GM23338 (cell line): ENCODE measurements around the gene MAN1C1. TPM values are rescaled to one million over a fixed set of nuclear protein-coding genes. Genes with fewer than 3 reads are reported as not detected.

Experiments
- ATAC-seq: fragments of 200-7000 bp; cut with Tn5 transposase; 3 replicates; pipeline ENCODE4 v1.9.1; 2020
- DNase-seq: peaks from one replicate; pipeline ENCODE4 v3.0.0-alpha.2; 2015; ENCODE audit warnings: low spot score
- H2AFZ ChIP-seq: fragments of 200-600 bp; sonication (generic); 2 replicates; pipeline ENCODE4 v1.8.0; 2016; ENCODE audit warnings: antibody characterized with exemption, mild to moderate bottlenecking, moderate library complexity
- H3F3A ChIP-seq: fragments of 200-600 bp; sonication (generic); replicated peaks from 2 replicates; pipeline ENCODE4 v1.8.0; 2017; ENCODE audit warnings: antibody characterized with exemption, mixed run types, low read depth
- H3K27ac ChIP-seq: fragments of 200-600 bp; sonication (generic); 2 replicates; pipeline ENCODE4 v1.6.1; 2016; ENCODE audit warnings: low read depth
- H3K27me3 ChIP-seq: fragments of 200-600 bp; sonication (generic); 2 replicates; pipeline ENCODE4 v1.8.0; 2016; ENCODE audit warnings: mild to moderate bottlenecking, mixed run types, moderate library complexity; ENCODE audit not compliant: insufficient read depth
- H3K36me3 ChIP-seq: fragments of 200-600 bp; sonication (generic); 2 replicates; pipeline ENCODE4 v1.8.0; 2016; ENCODE audit warnings: mild to moderate bottlenecking; ENCODE audit not compliant: insufficient read depth
- H3K4me1 ChIP-seq: fragments of 200-600 bp; sonication (generic); 2 replicates; pipeline ENCODE4 v1.8.0; 2016; ENCODE audit warnings: mild to moderate bottlenecking, moderate library complexity; ENCODE audit not compliant: insufficient read depth
- H3K4me2 ChIP-seq: fragments of 200-600 bp; sonication (generic); 2 replicates; pipeline ENCODE4 v1.7.1; 2017; ENCODE audit warnings: mixed run types
- H3K4me3 ChIP-seq: fragments of 200-600 bp; sonication (generic); 2 replicates; pipeline ENCODE4 v1.6.1; 2016; ENCODE audit warnings: mixed run types
- H3K79me2 ChIP-seq: fragments of 200-600 bp; sonication (generic); replicated peaks from 2 replicates; pipeline ENCODE4 v1.8.0; 2017; ENCODE audit warnings: mild to moderate bottlenecking; ENCODE audit not compliant: insufficient read depth
- H3K9me2 ChIP-seq: fragments of 200-600 bp; sonication (generic); 2 replicates; pipeline ENCODE4 v1.8.0; 2017; ENCODE audit not compliant: insufficient read depth
- H4K20me1 ChIP-seq: fragments of 200-600 bp; sonication (generic); replicated peaks from 2 replicates; pipeline ENCODE4 v1.8.0; 2017; ENCODE audit warnings: mild to moderate bottlenecking; ENCODE audit not compliant: insufficient read depth
- H3K27ac Mint-ChIP-seq: 2 replicates; pipeline ENCODE4 v1.8.0; 2020; ENCODE audit warnings: inconsistent platforms, mild to moderate bottlenecking, moderate library complexity, mixed read lengths
- H3K27me3 Mint-ChIP-seq: 3 replicates; pipeline ENCODE4 v1.8.0; 2022; ENCODE audit warnings: low read depth, mild to moderate bottlenecking, moderate library complexity, mixed read lengths, inconsistent platforms; ENCODE audit not compliant: insufficient read depth, poor library complexity
- H3K36me3 Mint-ChIP-seq: 3 replicates; pipeline ENCODE4 v1.8.0; 2021; ENCODE audit warnings: low read depth, mild to moderate bottlenecking, inconsistent platforms, moderate library complexity, mixed read lengths
- H3K4me1 Mint-ChIP-seq: 3 replicates; pipeline ENCODE4 v1.8.0; 2020; ENCODE audit warnings: mild to moderate bottlenecking, inconsistent platforms, mixed read lengths
- H3K4me3 Mint-ChIP-seq: 3 replicates; pipeline ENCODE4 v1.8.0; 2021; ENCODE audit warnings: moderate library complexity, mild to moderate bottlenecking, inconsistent platforms, mixed read lengths
- H3K9me3 Mint-ChIP-seq: 3 replicates; pipeline ENCODE4 v1.8.0; 2020; ENCODE audit warnings: moderate library complexity, mild to moderate bottlenecking, inconsistent platforms, mixed read lengths
- CREB1 ChIP-seq: fragments of 250-450 bp; sonication (Bioruptor Pico); IDR thresholded peaks from 2 replicates; pipeline ENCODE4 v1.5.0; 2020; ENCODE audit warnings: low read depth, mild to moderate bottlenecking, moderate library complexity
- EZH2 ChIP-seq: fragments of 200-600 bp; sonication (generic); IDR thresholded peaks from one replicate; pipeline ENCODE4 v1.8.0; 2017; ENCODE audit warnings: antibody characterized with exemption, mild to moderate bottlenecking, low read depth; ENCODE audit not compliant: unreplicated experiment
- EZH2phosphoT487 ChIP-seq: fragments of 200-600 bp; sonication (generic); IDR thresholded peaks from one replicate; pipeline ENCODE4 v1.8.1; 2018; ENCODE audit warnings: antibody characterized with exemption; ENCODE audit not compliant: unreplicated experiment
- JUNB ChIP-seq: IDR thresholded peaks from one replicate; pipeline ENCODE4 v1.6.1; 2016; ENCODE audit warnings: antibody characterized with exemption; ENCODE audit not compliant: unreplicated experiment
- NANOG ChIP-seq: IDR thresholded peaks from 2 replicates; pipeline ENCODE4 v1.6.1; 2016; ENCODE audit warnings: antibody characterized with exemption, borderline replicate concordance
- POLR2AphosphoS5 ChIP-seq: IDR thresholded peaks from 2 replicates; pipeline ENCODE4 v1.6.1; 2016; ENCODE audit warnings: antibody characterized with exemption, low read depth
- REST ChIP-seq: IDR thresholded peaks from one replicate; pipeline ENCODE4 v1.6.1; 2018; ENCODE audit warnings: antibody characterized with exemption; ENCODE audit not compliant: unreplicated experiment
- ZNF114 ChIP-seq: fragments of 250-450 bp; sonication (Bioruptor Pico); IDR thresholded peaks from 2 replicates; pipeline ENCODE4 v1.5.0; 2020; ENCODE audit warnings: mild to moderate bottlenecking, moderate library complexity
- ZNF331 ChIP-seq: fragments of 250-450 bp; sonication (Bioruptor Pico); IDR thresholded peaks from 2 replicates; pipeline ENCODE4 v1.5.0; 2020; ENCODE audit warnings: low read depth, mild to moderate bottlenecking, moderate library complexity
- polyA plus RNA-seq: library from polyadenylated mRNA; unstranded; fragments of >200 nt; fragmentation: Nextera tagmentation; extraction: Ambion mirVana; gene quantifications from 2 replicates; pipeline ENCODE4 v1.2.1, GENCODE V29; 2016
- total RNA-seq: library from RNA; depleted of rRNA; stranded (reverse); fragments of >200 nt; shearing (Covaris generic); gene quantifications from 2 replicates; pipeline ENCODE4 v1.2.3, GENCODE V29; 2014
- TF ChIP-seq, protein P1 (sequence below): IDR thresholded peaks from 2 replicates; pipeline ENCODE4 v1.6.1; 2016; ENCODE audit warnings: antibody characterized with exemption
- TF ChIP-seq, protein P2 (sequence below): fragments of 250-450 bp; sonication (Bioruptor Pico); IDR thresholded peaks from 2 replicates; pipeline ENCODE4 v1.5.0; 2020; ENCODE audit warnings: mild to moderate bottlenecking, moderate library complexity

The MAN1C1 gene
- total and polyA plus RNA-seq, 2 experiments from 2014 or later: 5.4 to 13.6 TPM

DNA sequence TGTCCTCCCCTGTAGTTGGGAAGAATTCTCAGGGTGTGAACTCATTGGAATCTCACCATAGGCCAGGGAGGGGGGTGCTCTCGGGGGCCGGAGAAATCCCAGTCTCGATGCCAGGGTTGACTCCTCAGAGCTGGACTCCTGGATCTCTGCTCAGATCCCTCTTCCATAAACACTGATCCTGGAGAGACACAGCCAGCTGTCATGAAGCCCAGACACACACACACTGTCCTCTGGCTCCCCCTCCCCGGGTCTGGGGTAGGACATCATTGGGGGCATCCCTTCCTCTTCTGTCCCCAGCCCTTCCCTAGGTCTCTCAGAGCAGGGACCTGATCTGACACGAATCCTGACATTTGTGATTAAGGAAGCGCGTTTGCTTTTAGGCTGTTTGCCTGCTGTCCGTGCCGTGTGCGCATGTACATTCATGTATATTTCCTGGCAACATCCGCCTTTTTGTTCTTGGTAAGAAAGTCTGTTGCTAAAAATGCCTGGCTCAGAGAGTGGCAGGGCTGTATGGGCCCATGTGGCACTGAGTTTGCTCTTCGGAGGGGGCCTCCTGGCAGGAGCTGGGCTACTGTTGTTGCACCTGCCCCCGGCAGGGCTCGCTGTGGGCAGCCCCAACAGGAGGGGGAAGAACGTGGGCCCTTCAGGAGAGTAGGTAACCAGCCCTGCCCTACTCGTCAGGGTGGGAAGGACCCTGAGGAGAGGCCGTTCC is 138.0 kb downstream of the MAN1C1 start (continued):
- TF ChIP-seq, protein P1, sequence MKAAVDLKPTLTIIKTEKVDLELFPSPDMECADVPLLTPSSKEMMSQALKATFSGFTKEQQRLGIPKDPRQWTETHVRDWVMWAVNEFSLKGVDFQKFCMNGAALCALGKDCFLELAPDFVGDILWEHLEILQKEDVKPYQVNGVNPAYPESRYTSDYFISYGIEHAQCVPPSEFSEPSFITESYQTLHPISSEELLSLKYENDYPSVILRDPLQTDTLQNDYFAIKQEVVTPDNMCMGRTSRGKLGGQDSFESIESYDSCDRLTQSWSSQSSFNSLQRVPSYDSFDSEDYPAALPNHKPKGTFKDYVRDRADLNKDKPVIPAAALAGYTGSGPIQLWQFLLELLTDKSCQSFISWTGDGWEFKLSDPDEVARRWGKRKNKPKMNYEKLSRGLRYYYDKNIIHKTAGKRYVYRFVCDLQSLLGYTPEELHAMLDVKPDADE: no peak

DNA sequence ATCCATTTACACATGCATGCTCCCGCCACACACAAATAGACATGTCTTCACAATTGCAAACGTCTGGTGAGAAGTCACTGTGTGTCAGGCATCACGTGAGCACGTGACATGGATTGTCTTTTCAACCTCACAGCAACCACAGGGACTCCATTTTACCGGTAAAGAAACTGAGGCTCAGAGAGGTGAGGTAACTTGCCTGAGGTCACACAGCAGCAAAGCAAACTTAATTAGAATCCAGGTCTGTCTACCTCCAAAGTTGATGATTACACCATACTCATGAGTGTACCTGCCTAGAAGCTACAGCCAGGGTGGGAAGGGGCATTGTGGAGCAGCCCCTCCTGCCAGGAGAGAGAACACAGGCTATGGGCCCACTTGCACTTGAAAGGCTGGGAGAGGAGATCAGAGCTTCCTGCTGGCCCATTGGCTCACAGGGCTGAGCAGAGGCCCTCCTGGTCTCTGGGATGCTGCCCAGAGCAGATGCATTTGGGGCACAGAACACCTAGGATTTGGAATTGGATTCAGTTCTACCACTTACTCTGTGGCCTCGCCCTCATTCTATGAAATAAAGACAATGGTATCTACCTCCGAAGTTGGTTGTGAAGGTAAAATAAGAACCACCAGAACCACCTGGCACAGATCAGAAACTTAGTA is 139.0 kb downstream of the MAN1C1 start:
- no peak overlapping the region for H3K4me3 ChIP-seq
- no peaks in the 10 kb centered on the region for H3K9me2 ChIP-seq
- H2AFZ ChIP-seq: no peak overlapping the region
- Mint-ChIP-seq H3K27me3 (peaks cover 9% of the 10 kb centered on the region), H3K9me3 (no peaks in the 10 kb centered on the region; the same call in 2 of the 3 replicates), H3K4me3 (no peak overlapping the region; the same call in 2 of the 3 replicates), H3K4me1 (peaks cover 39% of the 10 kb centered on the region), H3K27ac (no peak overlapping the region), H3K36me3 (no peaks in the 10 kb centered on the region; the same call in 2 of the 3 replicates)
- no peak overlapping the region for H3K4me2 ChIP-seq
- ATAC-seq (no peak), DNase-seq (no peak)
- no peaks in the 10 kb centered on the region for H3K36me3 ChIP-seq
- no peaks in the 10 kb centered on the region for H3K27me3 ChIP-seq
- H3K27ac ChIP-seq: no peak overlapping the region
- no peaks in the 10 kb centered on the region for H4K20me1 ChIP-seq
- 0 out of 2 replicates have a peak, but pooled peaks cover 12% of the 10 kb centered on the region for H3K4me1 ChIP-seq
- no peaks in the 10 kb centered on the region for H3F3A ChIP-seq
- H3K79me2 ChIP-seq: no peaks in the 10 kb centered on the region
- TF ChIP-seq JUNB: no peak
- no peak for TF ChIP-seq POLR2AphosphoS5
- no peak for TF ChIP-seq REST
- TF ChIP-seq ZNF331 (CRISPR knock-in tag): no peak
- no peak for TF ChIP-seq ZNF114 (CRISPR knock-in tag)
- no peak for TF ChIP-seq EZH2
- TF ChIP-seq, protein P1: no peak
- TF ChIP-seq, protein P2, sequence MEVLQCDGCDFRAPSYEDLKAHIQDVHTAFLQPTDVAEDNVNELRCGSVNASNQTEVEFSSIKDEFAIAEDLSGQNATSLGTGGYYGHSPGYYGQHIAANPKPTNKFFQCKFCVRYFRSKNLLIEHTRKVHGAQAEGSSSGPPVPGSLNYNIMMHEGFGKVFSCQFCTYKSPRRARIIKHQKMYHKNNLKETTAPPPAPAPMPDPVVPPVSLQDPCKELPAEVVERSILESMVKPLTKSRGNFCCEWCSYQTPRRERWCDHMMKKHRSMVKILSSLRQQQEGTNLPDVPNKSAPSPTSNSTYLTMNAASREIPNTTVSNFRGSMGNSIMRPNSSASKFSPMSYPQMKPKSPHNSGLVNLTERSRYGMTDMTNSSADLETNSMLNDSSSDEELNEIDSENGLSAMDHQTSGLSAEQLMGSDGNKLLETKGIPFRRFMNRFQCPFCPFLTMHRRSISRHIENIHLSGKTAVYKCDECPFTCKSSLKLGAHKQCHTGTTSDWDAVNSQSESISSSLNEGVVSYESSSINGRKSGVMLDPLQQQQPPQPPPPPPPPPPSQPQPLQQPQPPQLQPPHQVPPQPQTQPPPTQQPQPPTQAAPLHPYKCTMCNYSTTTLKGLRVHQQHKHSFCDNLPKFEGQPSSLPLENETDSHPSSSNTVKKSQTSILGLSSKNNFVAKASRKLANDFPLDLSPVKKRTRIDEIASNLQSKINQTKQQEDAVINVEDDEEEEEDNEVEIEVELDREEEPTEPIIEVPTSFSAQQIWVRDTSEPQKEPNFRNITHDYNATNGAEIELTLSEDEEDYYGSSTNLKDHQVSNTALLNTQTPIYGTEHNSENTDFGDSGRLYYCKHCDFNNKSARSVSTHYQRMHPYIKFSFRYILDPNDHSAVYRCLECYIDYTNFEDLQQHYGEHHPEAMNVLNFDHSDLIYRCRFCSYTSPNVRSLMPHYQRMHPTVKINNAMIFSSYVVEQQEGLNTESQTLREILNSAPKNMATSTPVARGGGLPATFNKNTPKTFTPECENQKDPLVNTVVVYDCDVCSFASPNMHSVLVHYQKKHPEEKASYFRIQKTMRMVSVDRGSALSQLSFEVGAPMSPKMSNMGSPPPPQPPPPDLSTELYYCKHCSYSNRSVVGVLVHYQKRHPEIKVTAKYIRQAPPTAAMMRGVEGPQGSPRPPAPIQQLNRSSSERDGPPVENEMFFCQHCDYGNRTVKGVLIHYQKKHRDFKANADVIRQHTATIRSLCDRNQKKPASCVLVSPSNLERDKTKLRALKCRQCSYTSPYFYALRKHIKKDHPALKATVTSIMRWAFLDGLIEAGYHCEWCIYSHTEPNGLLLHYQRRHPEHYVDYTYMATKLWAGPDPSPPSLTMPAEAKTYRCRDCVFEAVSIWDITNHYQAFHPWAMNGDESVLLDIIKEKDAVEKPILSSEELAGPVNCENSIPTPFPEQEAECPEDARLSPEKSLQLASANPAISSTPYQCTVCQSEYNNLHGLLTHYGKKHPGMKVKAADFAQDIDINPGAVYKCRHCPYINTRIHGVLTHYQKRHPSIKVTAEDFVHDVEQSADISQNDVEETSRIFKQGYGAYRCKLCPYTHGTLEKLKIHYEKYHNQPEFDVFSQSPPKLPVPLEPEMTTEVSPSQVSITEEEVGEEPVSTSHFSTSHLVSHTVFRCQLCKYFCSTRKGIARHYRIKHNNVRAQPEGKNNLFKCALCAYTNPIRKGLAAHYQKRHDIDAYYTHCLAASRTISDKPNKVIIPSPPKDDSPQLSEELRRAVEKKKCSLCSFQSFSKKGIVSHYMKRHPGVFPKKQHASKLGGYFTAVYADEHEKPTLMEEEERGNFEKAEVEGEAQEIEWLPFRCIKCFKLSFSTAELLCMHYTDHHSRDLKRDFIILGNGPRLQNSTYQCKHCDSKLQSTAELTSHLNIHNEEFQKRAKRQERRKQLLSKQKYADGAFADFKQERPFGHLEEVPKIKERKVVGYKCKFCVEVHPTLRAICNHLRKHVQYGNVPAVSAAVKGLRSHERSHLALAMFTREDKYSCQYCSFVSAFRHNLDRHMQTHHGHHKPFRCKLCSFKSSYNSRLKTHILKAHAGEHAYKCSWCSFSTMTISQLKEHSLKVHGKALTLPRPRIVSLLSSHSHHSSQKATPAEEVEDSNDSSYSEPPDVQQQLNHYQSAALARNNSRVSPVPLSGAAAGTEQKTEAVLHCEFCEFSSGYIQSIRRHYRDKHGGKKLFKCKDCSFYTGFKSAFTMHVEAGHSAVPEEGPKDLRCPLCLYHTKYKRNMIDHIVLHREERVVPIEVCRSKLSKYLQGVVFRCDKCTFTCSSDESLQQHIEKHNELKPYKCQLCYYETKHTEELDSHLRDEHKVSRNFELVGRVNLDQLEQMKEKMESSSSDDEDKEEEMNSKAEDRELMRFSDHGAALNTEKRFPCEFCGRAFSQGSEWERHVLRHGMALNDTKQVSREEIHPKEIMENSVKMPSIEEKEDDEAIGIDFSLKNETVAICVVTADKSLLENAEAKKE (CRISPR knock-in tag): no peak
- no peak for TF ChIP-seq EZH2phosphoT487
- no peak for TF ChIP-seq NANOG
- no peak for TF ChIP-seq CREB1 (CRISPR knock-in tag)
